Activated T-helper 1 cell treated with anti-CD3 and anti-CD28 coated beads, Interleukin-12 subunit alpha, Interleukin-12 subunit beta, Interleukin-2, Interleukin-4 antibody, amounts not matched to agents 30 ng/mL and 10 ng/mL and 1 ng/mL, durations not matched to agents 14 hours and 24 hours and 36 hours (primary cell): ENCODE data around the gene ADGRB3. TPM values are rescaled to one million over a fixed set of nuclear protein-coding genes. Genes with fewer than 3 reads are reported as not detected.
"Not testable (repeated sequence)": the region's sequence is repeated elsewhere in the genome, so short reads cannot be mapped to it uniquely, and the experiment has no call there.

Experiments used
- DNase-seq: peaks from one replicate; pipeline ENCODE4 v3.0.0; 2021; ENCODE audit warnings: low spot score
- H3K27ac Mint-ChIP-seq: one replicate; pipeline ENCODE4 v1.8.0; 2021; ENCODE audit warnings: mild to moderate bottlenecking, mixed read lengths
- H3K27me3 Mint-ChIP-seq: one replicate; pipeline ENCODE4 v1.8.0; 2022; ENCODE audit warnings: mild to moderate bottlenecking, moderate library complexity, mixed read lengths; ENCODE audit not compliant: insufficient read depth
- H3K36me3 Mint-ChIP-seq: one replicate; pipeline ENCODE4 v1.8.0; 2021; ENCODE audit warnings: low read depth, mixed read lengths
- H3K4me1 Mint-ChIP-seq: one replicate; pipeline ENCODE4 v1.8.0; 2021; ENCODE audit warnings: low read depth, mixed read lengths
- H3K4me3 Mint-ChIP-seq: one replicate; pipeline ENCODE4 v1.8.0; 2021; ENCODE audit warnings: mild to moderate bottlenecking, moderate library complexity, mixed read lengths
- H3K9me3 Mint-ChIP-seq: one replicate; pipeline ENCODE4 v1.8.0; 2021; ENCODE audit warnings: mixed read lengths
- intact Hi-C: fragments of 100-400 bp; cut with micrococcal nuclease; formaldehyde crosslinking; loops from one replicate; pipeline ENCODE4 v1.15.1; 2024
- total RNA-seq: library from RNA; stranded (reverse); gene quantifications from 2 replicates; pipeline ENCODE4 v1.2.3, GENCODE V29; 2022

Gene ADGRB3
- total RNA-seq, 1 donor from 2014 or later = not detected

- H3K27me3 Mint-ChIP-seq = no peaks in the 10 kb centered on the region
- no peaks in the 10 kb centered on the region for H3K9me3 Mint-ChIP-seq
- intact Hi-C loops = no loop called here
- H3K4me3 Mint-ChIP-seq = no peak overlapping the region
- no peaks in the 10 kb centered on the region for H3K4me1 Mint-ChIP-seq
- H3K27ac Mint-ChIP-seq = no peak overlapping the region
- DNase-seq = no peak
- H3K36me3 Mint-ChIP-seq = no peaks in the 10 kb centered on the region
Measured at GRCh38 chr6:68901044-68901443, 266.0 kb downstream of the ADGRB3 start.

GRCh38 chr6:68911334-68911733, 276.3 kb downstream of the ADGRB3 start:
- Mint-ChIP-seq H3K27ac (no peak overlapping the region), H3K36me3 (no peaks in the 10 kb centered on the region), H3K27me3 (no peaks in the 10 kb centered on the region), H3K9me3 (no peaks in the 10 kb centered on the region), H3K4me1 (no peaks in the 10 kb centered on the region), H3K4me3 (no peak overlapping the region)
- DNase-seq = no peak
- intact Hi-C loops = no loop called here

GRCh38 chr6:68911811-68912210, 276.7 kb downstream of the ADGRB3 start:
- Mint-ChIP-seq H3K36me3 (no peaks in the 10 kb centered on the region), H3K27ac (no peak overlapping the region), H3K9me3 (no peaks in the 10 kb centered on the region), H3K4me3 (no peak overlapping the region), H3K27me3 (no peaks in the 10 kb centered on the region), H3K4me1 (no peaks in the 10 kb centered on the region)
- intact Hi-C loops = no loop called here
- no peak for DNase-seq

- intact Hi-C loops, H3K27me3 Mint-ChIP-seq, H3K4me3 Mint-ChIP-seq, H3K9me3 Mint-ChIP-seq, DNase-seq, H3K36me3 Mint-ChIP-seq, H3K27ac Mint-ChIP-seq, H3K4me1 Mint-ChIP-seq: not testable (repeated sequence)
Measured at GRCh38 chr6:68912805-68913204, 277.7 kb downstream of the ADGRB3 start.

- Mint-ChIP-seq H3K4me3 (no peak overlapping the region), H3K9me3 (no peaks in the 10 kb centered on the region), H3K4me1 (no peaks in the 10 kb centered on the region)
Measured at GRCh38 chr6:68915586-68915985, 280.5 kb downstream of the ADGRB3 start.

GRCh38 chr6:68919537-68919936, 284.5 kb downstream of the ADGRB3 start:
- intact Hi-C loops = no loop called here
- Mint-ChIP-seq H3K4me3 (no peak overlapping the region), H3K27ac (no peak overlapping the region)

More at GRCh38 chr6:68915586-68915985, 280.5 kb downstream of the ADGRB3 start:
- H3K27me3 Mint-ChIP-seq = no peaks in the 10 kb centered on the region
- no peaks in the 10 kb centered on the region for H3K36me3 Mint-ChIP-seq
- intact Hi-C loops = no loop called here
- DNase-seq = no peak
- H3K27ac Mint-ChIP-seq = no peak overlapping the region

GRCh38 chr6:68941345-68941744, 306.3 kb downstream of the ADGRB3 start:
- H3K27me3 Mint-ChIP-seq = no peaks in the 10 kb centered on the region
- no peaks in the 10 kb centered on the region for H3K4me1 Mint-ChIP-seq
- intact Hi-C loops = no loop called here
- DNase-seq = no peak
- H3K36me3 Mint-ChIP-seq = no peaks in the 10 kb centered on the region
- no peak overlapping the region for H3K4me3 Mint-ChIP-seq
- H3K27ac Mint-ChIP-seq = no peak overlapping the region
- H3K9me3 Mint-ChIP-seq = no peaks in the 10 kb centered on the region

More at GRCh38 chr6:68919537-68919936, 284.5 kb downstream of the ADGRB3 start:
- Mint-ChIP-seq H3K9me3 (no peaks in the 10 kb centered on the region), H3K36me3 (no peaks in the 10 kb centered on the region), H3K4me1 (no peaks in the 10 kb centered on the region), H3K27me3 (no peaks in the 10 kb centered on the region)
- no peak for DNase-seq

GRCh38 chr6:68947721-68948120, 312.6 kb downstream of the ADGRB3 start:
- intact Hi-C loops = no loop called here
- H3K36me3 Mint-ChIP-seq = no peaks in the 10 kb centered on the region
- no peaks in the 10 kb centered on the region for H3K4me1 Mint-ChIP-seq
- no peak overlapping the region for H3K27ac Mint-ChIP-seq
- no peaks in the 10 kb centered on the region for H3K9me3 Mint-ChIP-seq
- no peak overlapping the region for H3K4me3 Mint-ChIP-seq
- DNase-seq = no peak
- no peaks in the 10 kb centered on the region for H3K27me3 Mint-ChIP-seq

- Mint-ChIP-seq H3K36me3 (no peaks in the 10 kb centered on the region), H3K27me3 (no peaks in the 10 kb centered on the region), H3K4me1 (no peaks in the 10 kb centered on the region), H3K9me3 (no peaks in the 10 kb centered on the region), H3K27ac (no peak overlapping the region), H3K4me3 (no peak overlapping the region)
- intact Hi-C loops = no loop called here
- DNase-seq = no peak
Measured at GRCh38 chr6:68951270-68951669, 316.2 kb downstream of the ADGRB3 start.

GRCh38 chr6:68958327-68958726, 323.2 kb downstream of the ADGRB3 start:
- intact Hi-C loops = no loop called here
- no peak for DNase-seq
- no peaks in the 10 kb centered on the region for H3K27me3 Mint-ChIP-seq
- H3K27ac Mint-ChIP-seq = no peak overlapping the region
- H3K4me3 Mint-ChIP-seq = no peak overlapping the region
- H3K36me3 Mint-ChIP-seq = no peaks in the 10 kb centered on the region
- no peaks in the 10 kb centered on the region for H3K9me3 Mint-ChIP-seq
- H3K4me1 Mint-ChIP-seq = no peaks in the 10 kb centered on the region

- no peak overlapping the region for H3K4me3 Mint-ChIP-seq
- H3K4me1 Mint-ChIP-seq = peaks cover 11% of the 10 kb centered on the region
- intact Hi-C loops = loop anchor here (1.0 to 5.0 kb wide), 3 partner anchors 91 to 625 kb away; no protein-coding TSS in a partner anchor
- no peak overlapping the region for H3K27ac Mint-ChIP-seq
- peak; percentile 43 for DNase-seq
- H3K9me3 Mint-ChIP-seq = no peaks in the 10 kb centered on the region
- peaks cover 2% of the 10 kb centered on the region for H3K27me3 Mint-ChIP-seq
- no peaks in the 10 kb centered on the region for H3K36me3 Mint-ChIP-seq
Measured at GRCh38 chr6:68967549-68968300, 332.6 kb downstream of the ADGRB3 start.

GRCh38 chr6:68968301-68968649, 333.2 kb downstream of the ADGRB3 start:
- no peak overlapping the region for H3K4me3 Mint-ChIP-seq
- intact Hi-C loops = loop anchor here (1.0 to 5.0 kb wide), 3 partner anchors 91 to 626 kb away; no protein-coding TSS in a partner anchor
- H3K4me1 Mint-ChIP-seq = peaks cover 11% of the 10 kb centered on the region
- H3K27me3 Mint-ChIP-seq = peaks cover 2% of the 10 kb centered on the region
- H3K36me3 Mint-ChIP-seq = no peaks in the 10 kb centered on the region
- no peak overlapping the region for H3K27ac Mint-ChIP-seq
- no peaks in the 10 kb centered on the region for H3K9me3 Mint-ChIP-seq
- DNase-seq = no peak

- Mint-ChIP-seq H3K9me3 (no peaks in the 10 kb centered on the region), H3K27me3 (peaks cover under 1% of the 10 kb centered on the region), H3K4me1 (peaks cover 3% of the 10 kb centered on the region), H3K36me3 (no peaks in the 10 kb centered on the region), H3K4me3 (no peak overlapping the region), H3K27ac (no peak overlapping the region)
- no peak for DNase-seq
- intact Hi-C loops = no loop called here
Measured at GRCh38 chr6:68973066-68973465, 338.0 kb downstream of the ADGRB3 start.

- intact Hi-C loops = no loop called here
- no peak for DNase-seq
- no peaks in the 10 kb centered on the region for H3K9me3 Mint-ChIP-seq
- no peak overlapping the region for H3K4me3 Mint-ChIP-seq
- no peak overlapping the region for H3K27ac Mint-ChIP-seq
- H3K27me3 Mint-ChIP-seq = no peaks in the 10 kb centered on the region
- no peaks in the 10 kb centered on the region for H3K36me3 Mint-ChIP-seq
- H3K4me1 Mint-ChIP-seq = no peaks in the 10 kb centered on the region
Measured at GRCh38 chr6:68975064-68975463, 340.0 kb downstream of the ADGRB3 start.
